ENCODE data around the gene RABL6.
"Not testable (repeated sequence)": the region's sequence is repeated elsewhere in the genome, so short reads cannot be mapped to it uniquely, and the experiment has no call there.

Gene RABL6

GRCh38 chr9:136832581-136832980, 24.8 kb downstream of the RABL6 start:
- in situ Hi-C loops (cut with MboI; ENCODE audit: low sequenced_read_pairs): no loop called here

GRCh38 chr9:136833381-136834048, 25.8 kb downstream of the RABL6 start:
- in situ Hi-C loops (cut with MboI; ENCODE audit: low sequenced_read_pairs): not testable (repeated sequence)

- in situ Hi-C loops (cut with MboI; ENCODE audit: low sequenced_read_pairs): no loop called here
Observed at GRCh38 chr9:136835162-136835931, 27.6 kb downstream of the RABL6 start.

- in situ Hi-C loops (cut with MboI; ENCODE audit: low sequenced_read_pairs): no loop called here
Observed at GRCh38 chr9:136835932-136836904, 28.5 kb downstream of the RABL6 start.

- in situ Hi-C loops (cut with MboI; ENCODE audit: low sequenced_read_pairs): no loop called here
Observed at GRCh38 chr9:136837146-136837855, 29.6 kb downstream of the RABL6 start.

GRCh38 chr9:136837856-136838277, 30.1 kb downstream of the RABL6 start:
- in situ Hi-C loops (cut with MboI; ENCODE audit: low sequenced_read_pairs): not testable (repeated sequence)

GRCh38 chr9:136838314-136839228, 30.8 kb downstream of the RABL6 start:
- in situ Hi-C loops (cut with MboI; ENCODE audit: low sequenced_read_pairs): no loop called here

GRCh38 chr9:136839229-136840139, 31.7 kb downstream of the RABL6 start:
- in situ Hi-C loops (cut with MboI; ENCODE audit: low sequenced_read_pairs): no loop called here

- in situ Hi-C loops (cut with MboI; ENCODE audit: low sequenced_read_pairs): no loop called here
Observed at GRCh38 chr9:136840140-136840876, 32.6 kb downstream of the RABL6 start.

- in situ Hi-C loops (cut with MboI; ENCODE audit: low sequenced_read_pairs): no loop called here
Observed at GRCh38 chr9:136840877-136841645, 33.3 kb downstream of the RABL6 start.

GRCh38 chr9:136841646-136842379, 34.1 kb downstream of the RABL6 start:
- in situ Hi-C loops (cut with MboI; ENCODE audit: low sequenced_read_pairs): not testable (repeated sequence)

GRCh38 chr9:136842380-136842948, 34.7 kb downstream of the RABL6 start, which contains the start of gene AJM1:
Gene AJM1, plus strand, starts transcription at chr9:136842478. Its CDS starts 1,937 bp downstream, at chr9:136844415.
- in situ Hi-C loops (cut with MboI; ENCODE audit: low sequenced_read_pairs): not testable (repeated sequence)

GRCh38 chr9:136843159-136843800, 35.5 kb downstream of the RABL6 start:
- in situ Hi-C loops (cut with MboI; ENCODE audit: low sequenced_read_pairs): not testable (repeated sequence)

- in situ Hi-C loops (cut with MboI; ENCODE audit: low sequenced_read_pairs): not testable (repeated sequence)
Observed at GRCh38 chr9:136843801-136844740, 36.3 kb downstream of the RABL6 start.

Measured in HL-60/S4 treated with retinoic acid at 250 ng/mL for 4 days and 3 days (cell line).